ENCODE measurements around the gene TTC16. TPM values are rescaled to one million over a fixed set of nuclear protein-coding genes. Genes with fewer than 3 reads are reported as not detected.

TTC16 gene
- total and polyA plus RNA-seq, 2 donors (not counting 3 experiments of a cell fraction or from before 2014, with no cell fraction given): not detected

DNA sequence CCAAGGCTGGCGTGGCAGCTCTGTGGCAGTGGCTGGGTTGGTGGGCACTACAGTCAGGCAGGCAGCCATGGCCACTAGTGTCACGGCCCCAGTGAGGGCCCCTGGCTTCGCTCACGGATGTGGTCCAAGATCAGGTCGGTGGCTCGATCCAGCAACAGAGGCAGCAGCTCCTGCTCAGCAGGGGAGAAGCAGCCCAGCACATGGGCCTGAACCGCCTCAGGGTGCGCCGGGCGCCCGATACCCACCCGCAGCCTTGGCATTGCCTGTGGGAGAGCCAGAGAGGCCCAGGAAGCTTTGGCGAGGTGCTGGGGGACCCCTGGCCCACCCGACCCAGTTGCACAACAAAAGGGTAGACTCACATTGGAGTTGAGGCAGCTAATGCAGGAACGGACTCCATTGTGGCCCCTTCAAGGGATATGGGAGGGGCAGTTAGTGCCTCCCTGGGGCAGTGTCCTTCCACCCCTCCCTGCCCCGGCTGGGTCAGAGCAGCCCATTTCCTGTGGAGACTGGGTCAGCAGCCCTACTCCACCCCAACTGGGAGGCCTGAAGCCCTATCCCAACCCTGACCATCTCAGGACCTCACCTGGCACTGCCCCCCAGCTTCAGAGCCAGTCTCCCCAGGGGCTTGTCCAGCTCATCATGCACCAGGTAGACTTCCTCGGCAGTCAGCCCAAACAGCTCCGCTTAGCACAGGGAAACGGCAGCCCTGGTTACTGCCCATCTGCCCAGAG is 1.7 kb upstream of the TTC16 start:
- ChIA-PET CTCF (interaction anchor here (0.9 to 3.3 kb wide), 7 partner anchors 9 to 188 kb away, joined by 3 to 30 read pairs (median 3); partner anchors contain the start of gene TOR2A), POLR2A (no interaction called here)
- FAIRE-seq (no peak), DNase-seq (ENCODE audit: low read depth, low spot score) (no peak)
- dilution Hi-C loops (cut with MboI; ENCODE audit: extremely low pct_ligation_motif_present, low sequenced_read_pairs): no loop called here
- no peak overlapping the region for H3K27ac ChIP-seq (ENCODE audit: insufficient read depth, low read depth, low read length)
- no peaks in the 10 kb centered on the region for H3K27me3 ChIP-seq (ENCODE audit: control insufficient read depth in 2 of 2, insufficient read depth in 2 of 2, low read length in 2 of 2)
- no peak overlapping the region for H2AFZ ChIP-seq (ENCODE audit: low read depth, low read length)
- peaks cover 5% of the 10 kb centered on the region for H3K4me1 ChIP-seq (ENCODE audit: control insufficient read depth, extremely low read depth, insufficient read depth, low read length)
- no peaks in the 10 kb centered on the region for H3K36me3 ChIP-seq (ENCODE audit: control insufficient read depth in 2 of 2, extremely low read depth in 1 of 2, insufficient read depth in 2 of 2, low read length in 2 of 2)
- H3K4me3 ChIP-seq (replicated peaks in 1 of 3; ENCODE audit: insufficient read depth in 1 of 3, low read depth in 1 of 3, low read length in 3 of 3): peak overlapping the region in 1 of 3 experiments; percentile 85
- H3K79me2 ChIP-seq (ENCODE audit: control insufficient read depth, insufficient read depth, low read length): peaks cover 5% of the 10 kb centered on the region
- H3K9me3 ChIP-seq (replicated peaks; ENCODE audit: control insufficient read depth, insufficient read depth, low read length): no peaks in the 10 kb centered on the region
- TF ChIP-seq POLR2A (IDR thresholded peaks at IDR 0.05; ENCODE audit: low read depth, low read length) (no peak), POLR2AphosphoS5 (IDR thresholded peaks at IDR 0.05; ENCODE audit: insufficient read depth, low read depth, low read length) (no peak), GATA2 (IDR thresholded peaks at IDR 0.05; ENCODE audit: insufficient read depth, insufficient read length, low read depth, low read length) (no peak), JUN (IDR thresholded peaks at IDR 0.05; ENCODE audit: borderline replicate concordance, insufficient read depth, insufficient read length, low read depth) (no peak), EZH2 (IDR thresholded peaks at IDR 0.05; ENCODE audit: borderline replicate concordance, low read depth, low read length, severe bottlenecking) (no peak), MYC (IDR thresholded peaks at IDR 0.05; ENCODE audit: low read depth, low read length) (no peak), FOS (IDR thresholded peaks at IDR 0.05; ENCODE audit: borderline replicate concordance, insufficient read depth, low read length) (no peak)
- TF ChIP-seq, protein P1, sequence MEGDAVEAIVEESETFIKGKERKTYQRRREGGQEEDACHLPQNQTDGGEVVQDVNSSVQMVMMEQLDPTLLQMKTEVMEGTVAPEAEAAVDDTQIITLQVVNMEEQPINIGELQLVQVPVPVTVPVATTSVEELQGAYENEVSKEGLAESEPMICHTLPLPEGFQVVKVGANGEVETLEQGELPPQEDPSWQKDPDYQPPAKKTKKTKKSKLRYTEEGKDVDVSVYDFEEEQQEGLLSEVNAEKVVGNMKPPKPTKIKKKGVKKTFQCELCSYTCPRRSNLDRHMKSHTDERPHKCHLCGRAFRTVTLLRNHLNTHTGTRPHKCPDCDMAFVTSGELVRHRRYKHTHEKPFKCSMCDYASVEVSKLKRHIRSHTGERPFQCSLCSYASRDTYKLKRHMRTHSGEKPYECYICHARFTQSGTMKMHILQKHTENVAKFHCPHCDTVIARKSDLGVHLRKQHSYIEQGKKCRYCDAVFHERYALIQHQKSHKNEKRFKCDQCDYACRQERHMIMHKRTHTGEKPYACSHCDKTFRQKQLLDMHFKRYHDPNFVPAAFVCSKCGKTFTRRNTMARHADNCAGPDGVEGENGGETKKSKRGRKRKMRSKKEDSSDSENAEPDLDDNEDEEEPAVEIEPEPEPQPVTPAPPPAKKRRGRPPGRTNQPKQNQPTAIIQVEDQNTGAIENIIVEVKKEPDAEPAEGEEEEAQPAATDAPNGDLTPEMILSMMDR (IDR thresholded peaks at IDR 0.05; ENCODE audit: extremely low read depth in 1 of 2, insufficient read depth in 1 of 2, low read depth in 1 of 2, low read length in 2 of 2): no peak
- TF ChIP-seq, protein P2, sequence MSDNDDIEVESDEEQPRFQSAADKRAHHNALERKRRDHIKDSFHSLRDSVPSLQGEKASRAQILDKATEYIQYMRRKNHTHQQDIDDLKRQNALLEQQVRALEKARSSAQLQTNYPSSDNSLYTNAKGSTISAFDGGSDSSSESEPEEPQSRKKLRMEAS (IDR thresholded peaks at IDR 0.05; ENCODE audit: insufficient read depth, insufficient read length): no peak
- intact Hi-C loops (cut with micrococcal nuclease): no loop called here
- H3K9ac ChIP-seq (replicated peaks; ENCODE audit: extremely low read depth, insufficient read depth, low read length): no peak overlapping the region
- no TSS peak for BruUV-seq (replicated peaks)
- H3K9me1 ChIP-seq (replicated peaks; ENCODE audit: control insufficient read depth, extremely low read depth, insufficient read depth, low read length): no peaks in the 10 kb centered on the region
- H3K4me2 ChIP-seq (ENCODE audit: insufficient read depth, low read length): peak overlapping the region; percentile 48
- H4K20me1 ChIP-seq (replicated peaks; ENCODE audit: control insufficient read depth, extremely low read depth, insufficient read depth, low read length): no peaks in the 10 kb centered on the region
